Heart left ventricle (tissue), 13 donors: ENCODE measurements around the gene MED12L.

ENCODE experiments used
- POLR2A ChIP-seq, 2 donors: fragments of 450-650 bp; IDR thresholded peaks; one replicate each; pipeline ENCODE4 v1.6.1; 2017; ENCODE audit warnings: antibody characterized with exemption in 2 of 2, mild to moderate bottlenecking in 2 of 2, moderate library complexity in 2 of 2
- TF ChIP-seq, protein P1 (sequence below), 12 donors: fragments of 200-600 bp; sonication (generic) in 4 of 12; IDR thresholded peaks; one replicate each; pipeline versions ENCODE4 v1.5.0 to v1.8.0; 2018 to 2022; ENCODE audit warnings: antibody characterized with exemption in 12 of 12, mild to moderate bottlenecking in 5 of 12
- donor health status: ischemic (EF 13 %, LVEDD 7.1; RV severe dilation, severe dysfunction).
- donor health status: DM: no; HTN: yes; CAD: no.
- donor health status: DM: no; HTN: no; CAD: no.
- donor health status: ischemic (EF 25% LVEDD 6.9; RV normal size, moderate dysfunction).
- donor health status: ischemic (EF 25% LVEDD 5.7; RV mildly dilated, moderate dysfunction).
- donor health status: ischemic (EF 35%, LVEDD 5.7; RV mildly dilated, moderate dysfunction).
- donor health status: nonischemic (EF 11% LVEDD 7.7; RV severe dilation, severe dysfunction).
- donor health status: DM: yes; HTN: yes; CAD: no.
- donor health status: PGD.
- donor health status: ischemic (EF 29% LVEDD 5.4; RV normal size, mild dysfunction).
- donor health status: nonischemic (EF 23%, LVEDD 6.1; RV moderate dilation, normal function).

DNA sequence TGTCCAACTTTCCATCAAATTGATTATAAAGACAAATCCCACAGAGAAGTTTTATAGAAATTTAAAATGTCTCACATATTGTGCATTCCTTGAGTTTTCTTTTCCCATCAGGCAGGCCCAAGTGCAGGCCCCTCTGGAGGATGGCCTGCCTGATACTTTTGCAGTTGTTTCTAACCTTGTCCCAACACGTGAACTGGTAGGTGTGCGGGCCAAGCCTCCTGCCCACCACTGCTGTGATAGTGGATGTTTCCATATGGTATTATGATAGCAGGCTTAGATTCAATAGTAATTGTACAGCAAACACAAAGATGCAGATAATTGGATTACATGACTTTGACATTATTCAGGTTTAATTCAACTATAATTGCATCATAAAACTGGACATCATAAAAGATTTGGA lies 297.6 kb downstream of the MED12L start:
- TF ChIP-seq, protein P1, sequence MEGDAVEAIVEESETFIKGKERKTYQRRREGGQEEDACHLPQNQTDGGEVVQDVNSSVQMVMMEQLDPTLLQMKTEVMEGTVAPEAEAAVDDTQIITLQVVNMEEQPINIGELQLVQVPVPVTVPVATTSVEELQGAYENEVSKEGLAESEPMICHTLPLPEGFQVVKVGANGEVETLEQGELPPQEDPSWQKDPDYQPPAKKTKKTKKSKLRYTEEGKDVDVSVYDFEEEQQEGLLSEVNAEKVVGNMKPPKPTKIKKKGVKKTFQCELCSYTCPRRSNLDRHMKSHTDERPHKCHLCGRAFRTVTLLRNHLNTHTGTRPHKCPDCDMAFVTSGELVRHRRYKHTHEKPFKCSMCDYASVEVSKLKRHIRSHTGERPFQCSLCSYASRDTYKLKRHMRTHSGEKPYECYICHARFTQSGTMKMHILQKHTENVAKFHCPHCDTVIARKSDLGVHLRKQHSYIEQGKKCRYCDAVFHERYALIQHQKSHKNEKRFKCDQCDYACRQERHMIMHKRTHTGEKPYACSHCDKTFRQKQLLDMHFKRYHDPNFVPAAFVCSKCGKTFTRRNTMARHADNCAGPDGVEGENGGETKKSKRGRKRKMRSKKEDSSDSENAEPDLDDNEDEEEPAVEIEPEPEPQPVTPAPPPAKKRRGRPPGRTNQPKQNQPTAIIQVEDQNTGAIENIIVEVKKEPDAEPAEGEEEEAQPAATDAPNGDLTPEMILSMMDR (IDR thresholded peaks at IDR 0.05) = no peak
- TF ChIP-seq POLR2A (IDR thresholded peaks at IDR 0.05) = no peak
